HEK293 (cell line): ENCODE data around the gene TESK2.
A peak's percentile ranks its signal among the peaks of the same experiment; 100 is the strongest.

Experiments
- CTCF ChIA-PET: fragments of 350-600 bp; formaldehyde crosslinking; extraction: SDS; loops from one replicate; lab custom pipeline; 2021; ENCODE audit warnings: antibody characterized with exemption; lab: Yijun Ruan, JAX
- POLR2A ChIA-PET: fragments of 300-600 bp; formaldehyde crosslinking; extraction: SDS; loops from one replicate; lab custom pipeline; 2020; ENCODE audit warnings: antibody characterized with exemption, inconsistent platforms; lab: Yijun Ruan, JAX
- H3K27ac ChIP-seq: fragments of 200-500 bp; sonication (Bioruptor generic); 2 replicates; pipeline ENCODE4 v1.5.1; 2014; ENCODE audit warnings: low read depth, low read length, control low read depth, inconsistent platforms; ENCODE audit errors: extremely low read depth
- H3K36me3 ChIP-seq, 2 experiments: fragments of 200-500 bp in 1 of 2; sonication (Bioruptor generic) in 1 of 2; 1 replicate in 1 of 2; 2 replicates in 1 of 2; pipeline ENCODE4 v1.5.1; 2014 to 2017; ENCODE audit warnings: inconsistent platforms in 2 of 2, low read length in 2 of 2; ENCODE audit not compliant: control insufficient read depth in 2 of 2, insufficient read depth in 1 of 2
- H3K4me1 ChIP-seq: fragments of 200-500 bp; sonication (Bioruptor generic); 2 replicates; pipeline ENCODE4 v1.5.1; 2014; ENCODE audit warnings: mild to moderate bottlenecking, low read length, inconsistent platforms; ENCODE audit not compliant: control insufficient read depth, insufficient read depth
- H3K4me3 ChIP-seq: 2 replicates; pipeline ENCODE4 v1.5.1; 2011; ENCODE audit warnings: low read depth, mild to moderate bottlenecking, control low read depth, low read length, moderate library complexity
- H3K9me3 ChIP-seq: fragments of 200-500 bp; sonication (Bioruptor generic); 2 replicates; pipeline ENCODE4 v1.5.1; 2014; ENCODE audit warnings: low read depth, low read length, inconsistent platforms; ENCODE audit not compliant: control insufficient read depth, insufficient read depth
- KLF7 ChIP-seq: fragments of 450-650 bp; formaldehyde crosslinking; IDR thresholded peaks from 2 replicates; pipeline ENCODE4 v1.5.1; 2016; ENCODE audit warnings: missing biosample characterization, missing genetic modification characterization, borderline replicate concordance
- PRDM1 ChIP-seq: fragments of 450-650 bp; formaldehyde crosslinking; IDR thresholded peaks from 2 replicates; pipeline ENCODE4; 2016; ENCODE audit warnings: missing biosample characterization, missing genetic modification characterization
- PRDM2 ChIP-seq: fragments of 450-650 bp; formaldehyde crosslinking; IDR thresholded peaks from 2 replicates; pipeline ENCODE4 v1.5.1; 2016; ENCODE audit warnings: missing biosample characterization, missing genetic modification characterization, borderline replicate concordance
- SCRT1 ChIP-seq: fragments of 450-650 bp; formaldehyde crosslinking; IDR thresholded peaks from 2 replicates; pipeline ENCODE4 v1.5.1; 2016; ENCODE audit warnings: missing biosample characterization, missing genetic modification characterization, borderline replicate concordance
- SP7 ChIP-seq: fragments of 450-650 bp; formaldehyde crosslinking; IDR thresholded peaks from 2 replicates; pipeline ENCODE4 v1.5.1; 2016; ENCODE audit warnings: missing biosample characterization, missing genetic modification characterization
- ZNF140 ChIP-seq: fragments of 450-650 bp; formaldehyde crosslinking; IDR thresholded peaks from 2 replicates; pipeline ENCODE4 v1.5.1; 2016; ENCODE audit warnings: missing biosample characterization, missing genetic modification characterization
- ZNF155 ChIP-seq: fragments of 450-650 bp; formaldehyde crosslinking; IDR thresholded peaks from 2 replicates; pipeline ENCODE4 v1.5.1; 2016; ENCODE audit warnings: missing biosample characterization, missing genetic modification characterization
- ZNF175 ChIP-seq: fragments of 450-650 bp; formaldehyde crosslinking; IDR thresholded peaks from 2 replicates; pipeline ENCODE4 v1.5.1; 2016; ENCODE audit warnings: missing biosample characterization, missing genetic modification characterization
- ZNF211 ChIP-seq: fragments of 450-650 bp; formaldehyde crosslinking; IDR thresholded peaks from 2 replicates; pipeline ENCODE4 v1.5.1; 2016; ENCODE audit warnings: low read depth, missing biosample characterization, missing genetic modification characterization
- ZNF223 ChIP-seq: fragments of 450-650 bp; formaldehyde crosslinking; IDR thresholded peaks from 2 replicates; pipeline ENCODE4 v1.5.1; 2016; ENCODE audit warnings: missing biosample characterization, missing genetic modification characterization
- ZNF362 ChIP-seq: fragments of 450-650 bp; formaldehyde crosslinking; IDR thresholded peaks from 2 replicates; pipeline ENCODE4 v1.5.1; 2016; ENCODE audit warnings: missing biosample characterization, missing genetic modification characterization
- ZNF423 ChIP-seq: fragments of 450-650 bp; formaldehyde crosslinking; IDR thresholded peaks from 2 replicates; pipeline ENCODE4 v1.5.1; 2016; ENCODE audit warnings: missing biosample characterization, missing genetic modification characterization
- ZNF488 ChIP-seq: fragments of 450-650 bp; formaldehyde crosslinking; IDR thresholded peaks from 2 replicates; pipeline ENCODE4 v1.5.1; 2016; ENCODE audit warnings: missing biosample characterization, missing genetic modification characterization
- ZNF518A ChIP-seq: fragments of 450-650 bp; formaldehyde crosslinking; conservative IDR thresholded peaks from 2 replicates; pipeline ENCODE4 v1.5.1; 2016; ENCODE audit warnings: low read depth, missing biosample characterization, missing genetic modification characterization
- ZNF610 ChIP-seq: fragments of 450-650 bp; formaldehyde crosslinking; IDR thresholded peaks from 2 replicates; pipeline ENCODE4 v1.5.1; 2016; ENCODE audit warnings: missing biosample characterization, missing genetic modification characterization, borderline replicate concordance
- ZNF670 ChIP-seq: fragments of 450-650 bp; formaldehyde crosslinking; IDR thresholded peaks from 2 replicates; pipeline ENCODE4 v1.5.1; 2016; ENCODE audit warnings: missing biosample characterization, missing genetic modification characterization, low read depth
- ZNF791 ChIP-seq: fragments of 450-650 bp; formaldehyde crosslinking; IDR thresholded peaks from 2 replicates; pipeline ENCODE4 v1.5.1; 2016; ENCODE audit warnings: missing biosample characterization, missing genetic modification characterization

TESK2 gene

GRCh38 chr1:45303520-45304310 lies 187.2 kb downstream of the TESK2 start (continued):
- TF ChIP-seq ZNF518A (tag by site-specific recombination) (0 out of 2 replicates have a peak, but pooled peaks have one; percentile 50), PRDM2 (tag by site-specific recombination) (peak; percentile 87; the same call in 1 of the 2 replicates)

- Histone ChIP-seq H3K4me1 (peaks cover 5% of the 10 kb centered on the region; the same call in 1 of the 2 replicates), H3K9me3 (no peaks in the 10 kb centered on the region), H3K36me3 (no peaks in the 10 kb centered on the region), H3K4me3 (peak overlapping the region; percentile 49), H3K27ac (peak overlapping the region; percentile 70; the same call in 1 of the 2 replicates)
- CTCF ChIA-PET = interaction anchor here (0.7 to 13.3 kb wide), 10 partner anchors 20 to 572 kb away, joined by 3 to 304 read pairs (median 4); partner anchors contain the start of genes BEST4, HECTD3, RNU5D-1 and UROD
- POLR2A ChIA-PET = interaction anchor here (0.7 to 3.0 kb wide), 11 partner anchors 22 to 606 kb away, joined by 3 to 83 read pairs (median 8); partner anchors contain the start of genes BTBD19, DYNLT4, HECTD3 and MUTYH
- TF ChIP-seq ZNF791 (no peak), KLF7 (tag by site-specific recombination) (no peak), ZNF155 (tag by site-specific recombination) (no peak), ZNF423 (tag by site-specific recombination) (no peak), ZNF223 (tag by site-specific recombination) (no peak)
These were observed 188.3 kb downstream of the TESK2 start for GRCh38 chr1:45302505-45303150.

GRCh38 chr1:45300669-45300997 lies 190.3 kb downstream of the TESK2 start:
- H3K9me3 ChIP-seq = no peaks in the 10 kb centered on the region
- H3K4me3 ChIP-seq = no peak overlapping the region
- H3K27ac ChIP-seq = no peak overlapping the region
- ChIA-PET POLR2A (interaction anchor here (0.7 to 2.0 kb wide), 3 partner anchors 286 to 515 kb away, joined by 3 to 5 read pairs (median 4); partner anchors contain the start of gene UROD), CTCF (interaction anchor here (0.6 to 13.3 kb wide), 14 partner anchors 9 to 1025 kb away, joined by 3 to 304 read pairs (median 4); partner anchors contain the start of genes BEST4, HECTD3, MUTYH and TOE1)
- no peaks in the 10 kb centered on the region for H3K36me3 ChIP-seq
- H3K4me1 ChIP-seq = peaks cover 5% of the 10 kb centered on the region; the same call in 1 of the 2 replicates
- TF ChIP-seq ZNF610 (tag by site-specific recombination) = no peak
- TF ChIP-seq ZNF211 = no peak
- TF ChIP-seq SP7 (tag by site-specific recombination) = no peak
- no peak for TF ChIP-seq ZNF488
- no peak for TF ChIP-seq SCRT1 (tag by site-specific recombination)
- TF ChIP-seq PRDM1 (tag by site-specific recombination) = no peak
- no peak for TF ChIP-seq ZNF362 (tag by site-specific recombination)
- no peak for TF ChIP-seq ZNF140
- TF ChIP-seq ZNF670 (tag by site-specific recombination) = no peak
- TF ChIP-seq ZNF175 = no peak
